Activated naive CD4-positive, alpha-beta T cell treated with Interleukin-2 at 50 U/mL for 16 hours (primary cell): ENCODE data around the gene ZNF786.
A peak's percentile ranks its signal among the peaks of the same experiment; 100 is the strongest.

Source experiments
- DNase-seq: peaks from one replicate; pipeline ENCODE4 v3.0.0-alpha.2; 2020

The ZNF786 gene

GRCh38 chr7:149027611-149028345 lies 62.7 kb downstream of the ZNF786 start:
- no peak for DNase-seq

- DNase-seq: peak; percentile 11
These were observed 63.5 kb downstream of the ZNF786 start for GRCh38 chr7:149027055-149027454.

DNA sequence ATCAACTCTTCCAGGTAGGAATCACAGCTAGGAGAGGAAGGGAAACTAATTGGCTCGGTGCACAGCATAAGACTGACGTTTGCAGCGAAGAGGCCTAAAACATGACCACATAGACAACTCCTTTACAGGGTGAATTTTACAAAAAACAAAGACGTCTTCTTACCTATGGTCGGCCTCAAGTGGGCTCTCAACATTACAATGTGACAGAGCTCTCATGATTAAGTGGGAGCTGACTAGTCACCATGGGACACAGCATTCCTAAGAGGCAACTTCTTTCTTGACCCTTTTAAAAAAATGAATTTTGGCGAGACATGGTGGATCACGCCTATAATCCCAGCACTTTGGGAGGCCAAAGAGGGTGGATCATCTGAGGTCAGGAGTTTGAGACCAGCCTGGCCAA lies 66.9 kb downstream of the ZNF786 start:
- no peak for DNase-seq

- DNase-seq: no peak
These were observed 67.7 kb downstream of the ZNF786 start for GRCh38 chr7:149022756-149023360.

DNA sequence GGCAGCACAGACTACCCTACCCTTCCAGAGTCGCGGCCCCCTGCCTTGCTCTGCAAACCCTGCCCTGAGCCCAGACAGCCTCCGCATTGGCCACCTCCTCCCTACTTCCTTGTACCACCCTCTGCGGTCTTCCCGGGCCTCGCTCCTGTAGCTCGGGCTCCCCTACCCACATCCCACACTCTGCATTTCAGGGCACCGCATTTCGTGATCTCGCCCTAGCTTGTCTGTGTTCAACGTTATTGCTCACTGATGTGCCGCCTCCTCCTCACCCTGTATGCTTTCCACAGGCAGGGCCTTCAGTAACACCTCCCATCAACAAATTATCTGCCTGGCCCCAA lies 68.8 kb downstream of the ZNF786 start:
- DNase-seq: no peak

GRCh38 chr7:149020483-149020882 lies 70.0 kb downstream of the ZNF786 start:
- no peak for DNase-seq
